ENCODE measurements around the gene ITGB4.

The ITGB4 gene

GRCh38 chr17:75773808-75774470 lies 52.7 kb downstream of the ITGB4 start:
- peak; percentile 36 for DNase-seq

GRCh38 chr17:75774471-75774990 lies 53.3 kb downstream of the ITGB4 start:
- DNase-seq, result peak; percentile 43

GRCh38 chr17:75774991-75775668 lies 53.9 kb downstream of the ITGB4 start:
- DNase-seq, result peak; percentile 60

GRCh38 chr17:75776386-75777295 lies 55.4 kb downstream of the ITGB4 start:
- DNase-seq, result peak; percentile 46

- no peak for DNase-seq
Observed at GRCh38 chr17:75777296-75777922, 56.1 kb downstream of the ITGB4 start.

- DNase-seq, result peak; percentile 36
Observed at GRCh38 chr17:75778066-75778860, 57.0 kb downstream of the ITGB4 start.

GRCh38 chr17:75778861-75779249 lies 57.6 kb downstream of the ITGB4 start:
- no peak for DNase-seq

- DNase-seq, result peak; percentile 99
Observed at GRCh38 chr17:75779250-75779986, 58.2 kb downstream of the ITGB4 start.

GRCh38 chr17:75779987-75780889 lies 59.0 kb downstream of the ITGB4 start:
- no peak for DNase-seq

GRCh38 chr17:75783069-75783783 lies 62.0 kb downstream of the ITGB4 start:
- DNase-seq, result no peak

- no peak for DNase-seq
Observed at GRCh38 chr17:75783803-75784472, 62.7 kb downstream of the ITGB4 start.

GRCh38 chr17:75784473-75785015 lies 63.3 kb downstream of the ITGB4 start, which contains the start of gene UNK:
UNK (plus strand) TSS chr17:75784806; CDS start chr17:75784881, 75 bp downstream.
- DNase-seq, result peak; percentile 99

- peak; percentile 97 for DNase-seq
Observed at GRCh38 chr17:75785016-75785890, 64.0 kb downstream of the ITGB4 start.

GRCh38 chr17:75791254-75791653 lies 70.0 kb downstream of the ITGB4 start:
- DNase-seq, result no peak

GRCh38 chr17:75793460-75793859 lies 72.2 kb downstream of the ITGB4 start:
- no peak for DNase-seq

- DNase-seq, result no peak
Observed at GRCh38 chr17:75795820-75796607, 74.8 kb downstream of the ITGB4 start.
